Naive thymus-derived CD8-positive, alpha-beta T cell (primary cell): ENCODE data around the gene C22orf15. TPM values are rescaled to one million over a fixed set of nuclear protein-coding genes. Genes with fewer than 3 reads are reported as not detected.

Experiments used
- ATAC-seq, 2 donors: fragments of 150-1000 bp; cut with Tn5 transposase in 1 of 2; sonication (Bioruptor Pico), chemical (Tn5 transposase) in 1 of 2; 1 replicate in 1 of 2; 2 replicates in 1 of 2; pipeline ENCODE4 v1.10.0; 2021; ENCODE audit warnings: mild to moderate bottlenecking in 2 of 2, moderate library complexity in 2 of 2
- POLR2A ChIA-PET: fragments of 350-600 bp; sonication (Branson Sonifier 250); formaldehyde crosslinking; loops from one replicate; lab custom pipeline; 2021; ENCODE audit warnings: antibody characterized with exemption; lab: Charles Lee
- DNase-seq, 10 donors: peaks; one replicate each; pipeline versions ENCODE4 v3.0.0 to v3.0.0-alpha.2; 2020 to 2022
- H3K27ac Mint-ChIP-seq, 10 donors: one replicate each; pipeline ENCODE4 v1.8.0; 2020 to 2022; ENCODE audit warnings: mild to moderate bottlenecking in 10 of 10, mixed read lengths in 10 of 10, moderate library complexity in 4 of 10, inconsistent platforms in 1 of 10
- H3K27me3 Mint-ChIP-seq, 5 donors: one replicate each; pipeline ENCODE4 v1.8.0; 2021 to 2022; ENCODE audit warnings: mixed read lengths in 5 of 5
- H3K36me3 Mint-ChIP-seq, 3 donors: one replicate each; pipeline ENCODE4 v1.8.0; 2020 to 2022; ENCODE audit warnings: mixed read lengths in 3 of 3, mild to moderate bottlenecking in 2 of 3, inconsistent platforms in 1 of 3
- H3K4me1 Mint-ChIP-seq, 4 donors: one replicate each; pipeline ENCODE4 v1.8.0; 2021 to 2022; ENCODE audit warnings: mixed read lengths in 4 of 4
- H3K4me3 Mint-ChIP-seq, 10 donors: one replicate each; pipeline ENCODE4 v1.8.0; 2020 to 2022; ENCODE audit warnings: mild to moderate bottlenecking in 10 of 10, mixed read lengths in 10 of 10, moderate library complexity in 6 of 10, inconsistent platforms in 1 of 10
- H3K9me3 Mint-ChIP-seq, 9 donors: one replicate each; pipeline ENCODE4 v1.8.0; 2020 to 2022; ENCODE audit warnings: mixed read lengths in 9 of 9, mild to moderate bottlenecking in 3 of 9, inconsistent platforms in 1 of 9, moderate library complexity in 1 of 9
- polyA plus RNA-seq, 3 donors: library from polyadenylated mRNA; unstranded; fragments of 300-500 nt; fragmentation: Illumina TruSeq; gene quantifications; one replicate each; pipeline ENCODE4 v1.2.3, GENCODE V29; 2021
- total RNA-seq, 8 experiments: library from RNA in 2 of 8; stranded (reverse) in 2 of 8; gene quantifications; one replicate each; pipeline ENCODE4 v1.2.3 and lab custom pipeline; 2021 to 2026

C22orf15 gene
- total and polyA plus RNA-seq, 5 experiments from 2014 or later = 0.42 to 5.4 (median 1.7) TPM

DNA sequence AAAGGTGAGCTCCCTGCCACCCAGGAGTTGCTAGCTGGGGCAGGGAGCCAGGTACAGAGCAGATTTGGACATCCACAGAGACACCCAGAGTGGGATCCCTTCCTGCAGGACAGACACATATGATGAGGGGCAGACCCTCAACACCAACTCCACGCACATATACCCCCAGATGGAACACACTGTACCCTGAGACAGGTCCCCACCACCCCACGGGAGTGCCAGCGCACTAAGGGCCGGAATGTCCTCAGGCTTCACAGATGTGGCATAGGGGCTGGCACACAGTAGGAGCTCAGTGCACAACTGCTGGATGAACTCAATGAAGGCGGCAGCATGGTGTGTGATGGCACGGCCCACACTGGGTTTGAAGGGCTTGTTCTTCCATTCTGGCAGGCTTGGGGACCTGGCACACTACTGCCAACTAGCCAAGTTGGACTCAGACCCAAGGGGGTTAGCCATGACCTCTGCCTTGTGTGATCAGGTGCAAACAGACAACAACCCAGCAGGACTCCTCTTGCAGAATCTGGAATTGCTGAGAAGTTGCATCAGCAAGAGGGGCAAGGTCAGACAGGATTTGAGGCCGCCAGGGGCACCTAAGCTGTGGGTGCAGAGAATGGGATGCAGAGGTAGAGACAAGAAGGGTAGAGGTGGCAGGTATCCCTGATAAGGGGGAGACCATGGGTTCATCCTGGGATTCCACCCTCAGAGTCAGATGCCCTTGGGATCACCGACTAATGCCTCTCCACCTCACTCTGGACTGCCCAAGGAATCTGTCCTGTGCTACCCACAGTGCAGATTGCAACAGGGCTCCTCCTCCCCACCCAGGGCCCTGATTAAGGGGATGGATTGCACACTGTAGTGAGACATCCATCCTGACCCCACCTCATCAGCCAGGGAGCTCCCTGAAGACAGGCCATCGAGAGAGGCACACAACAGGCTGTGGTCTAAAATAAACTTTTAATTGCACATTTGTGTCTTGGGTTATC lies 2.4 kb downstream of the C22orf15 start:
- ATAC-seq (no peak), DNase-seq (peak in 1 of 10 donors; percentile 52)
- Mint-ChIP-seq H3K9me3 (no peaks in the 10 kb centered on the region), H3K36me3 (peaks cover 0 to 2% (median 0%) of the 10 kb centered on the region in 3 donors), H3K4me1 (peaks cover 18 to 63% (median 53%) of the 10 kb centered on the region in 4 donors), H3K27ac (peak overlapping the region; percentile 9 to 91 (median 70)), H3K27me3 (no peaks in the 10 kb centered on the region), H3K4me3 (peak overlapping the region; percentile 39 to 85 (median 56))
- POLR2A ChIA-PET = interaction anchor here (0.8 to 8.2 kb wide), 5 partner anchors 9 to 81 kb away, joined by 3 to 65 read pairs (median 4); partner anchors contain the start of genes SMARCB1 and ZNF70

DNA sequence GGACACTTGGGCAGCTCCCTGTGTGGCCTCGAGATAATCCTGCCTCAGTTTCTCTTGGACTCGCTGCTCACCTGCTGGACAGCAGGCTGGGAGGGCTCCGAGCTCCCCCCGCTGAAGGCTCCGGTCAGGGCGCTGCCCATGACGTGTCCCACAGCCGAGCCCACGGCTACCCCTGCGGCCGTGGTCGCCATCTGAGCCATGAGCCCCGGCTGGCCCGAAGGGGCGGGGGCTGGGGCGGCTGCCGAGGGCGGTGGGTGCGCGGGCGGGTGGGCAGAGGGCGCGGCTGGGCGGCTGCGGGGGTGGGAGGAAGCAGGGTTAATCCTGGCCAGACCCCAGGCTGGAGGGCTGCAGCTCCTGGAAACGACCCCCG lies 4.5 kb downstream of the C22orf15 start:
- ATAC-seq (peak in 1 of 2 donors; percentile 3), DNase-seq (no peak)
- peak overlapping the region; percentile 65 to 90 (median 82) for H3K4me3 Mint-ChIP-seq
- no peaks in the 10 kb centered on the region for H3K27me3 Mint-ChIP-seq
- no peaks in the 10 kb centered on the region for H3K9me3 Mint-ChIP-seq
- H3K4me1 Mint-ChIP-seq = peaks cover 17 to 71% (median 59%) of the 10 kb centered on the region in 4 donors
- peaks cover 0 to 2% (median 0%) of the 10 kb centered on the region in 3 donors for H3K36me3 Mint-ChIP-seq
- POLR2A ChIA-PET = interaction anchor here (0.8 to 8.2 kb wide), 9 partner anchors 8 to 90 kb away, joined by 3 to 65 read pairs (median 4); partner anchors contain the start of genes SLC2A11, SMARCB1, VPREB3 and ZNF70
- peak overlapping the region in 8 of 10 donors; percentile 26 to 90 (median 66) for H3K27ac Mint-ChIP-seq

GRCh38 chr22:23767673-23768548 lies 5.1 kb downstream of the C22orf15 start, which contains the start of gene CHCHD10:
Gene CHCHD10, minus strand, starts transcription at chr22:23767972. Its CDS starts 98 bp downstream, at chr22:23767874.
- Mint-ChIP-seq H3K27ac (peak within 1 kb of the TSS; percentile 58 to 92 (median 75)), H3K4me1 (peaks cover 13 to 67% (median 55%) of the 10 kb centered on the region in 4 donors), H3K36me3 (peaks cover 0 to 2% (median 0%) of the 10 kb centered on the region in 3 donors), H3K4me3 (peak within 1 kb of the TSS; percentile 80 to 90 (median 83)), H3K27me3 (no peaks in the 10 kb centered on the region), H3K9me3 (no peaks in the 10 kb centered on the region)
- POLR2A ChIA-PET = interaction anchor here (0.9 to 8.2 kb wide), 6 partner anchors 9 to 51 kb away, joined by 3 to 65 read pairs (median 6); partner anchors contain the start of genes SMARCB1, VPREB3 and ZNF70
- ATAC-seq (peak; percentile 67 to 70), DNase-seq (peak; percentile 59 to 83 (median 75))

GRCh38 chr22:23769321-23769965 lies 6.7 kb downstream of the C22orf15 start:
- H3K36me3 Mint-ChIP-seq = peaks cover 0 to 2% (median 0%) of the 10 kb centered on the region in 3 donors
- H3K27ac Mint-ChIP-seq = peak overlapping the region in 3 of 10 donors; percentile 22 to 67 (median 22)
- peaks cover 17 to 59% (median 48%) of the 10 kb centered on the region in 4 donors for H3K4me1 Mint-ChIP-seq
- H3K4me3 Mint-ChIP-seq = peak overlapping the region in 8 of 10 donors; percentile 10 to 85 (median 42)
- POLR2A ChIA-PET = interaction anchor here (0.7 to 8.2 kb wide), 2 partner anchors 18 to 89 kb away, joined by 3 to 65 read pairs; partner anchors contain the start of gene SMARCB1
- DNase-seq (peak in 1 of 10 donors; percentile 60), ATAC-seq (no peak)
- H3K9me3 Mint-ChIP-seq = no peaks in the 10 kb centered on the region
- H3K27me3 Mint-ChIP-seq = no peaks in the 10 kb centered on the region

DNA sequence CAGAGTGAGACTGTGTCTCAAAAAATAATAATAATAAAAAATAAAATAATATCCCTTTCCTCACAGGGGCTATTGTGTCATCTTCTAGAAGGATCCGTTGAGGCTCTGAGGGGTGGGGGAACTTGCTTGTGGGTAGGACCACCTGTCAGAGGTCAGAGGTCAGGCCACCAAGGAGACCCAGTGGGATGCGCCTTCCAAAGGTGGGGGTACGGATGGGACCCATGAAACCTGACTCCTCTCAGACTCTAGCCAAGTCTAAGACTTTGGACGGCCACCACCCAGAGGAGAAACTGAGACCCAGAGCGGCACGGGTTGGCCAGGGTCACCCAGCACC lies 9.5 kb downstream of the C22orf15 start:
- ATAC-seq = no peak
- H3K9me3 Mint-ChIP-seq = no peaks in the 10 kb centered on the region
- peak overlapping the region in 5 of 10 donors; percentile 25 to 60 (median 47) for H3K27ac Mint-ChIP-seq
- H3K4me3 Mint-ChIP-seq = peak overlapping the region; percentile 59 to 80 (median 70)
- peaks cover 9 to 33% (median 28%) of the 10 kb centered on the region in 4 donors for H3K4me1 Mint-ChIP-seq
- DNase-seq = no peak
- no peaks in the 10 kb centered on the region for H3K36me3 Mint-ChIP-seq
- POLR2A ChIA-PET = interaction anchor here (0.8 to 5.4 kb wide), 7 partner anchors 9 to 86 kb away, joined by 3 to 29 read pairs (median 4); partner anchors contain the start of genes C22orf15 and SMARCB1
- no peaks in the 10 kb centered on the region for H3K27me3 Mint-ChIP-seq

- POLR2A ChIA-PET = interaction anchor here (0.8 to 5.4 kb wide), 5 partner anchors 10 to 86 kb away, joined by 3 to 29 read pairs (median 4); partner anchors contain the start of genes C22orf15 and SMARCB1
- DNase-seq (peak in 9 of 10 donors; percentile 29 to 74 (median 50)), ATAC-seq (peak; percentile 57 to 74)
- Mint-ChIP-seq H3K4me3 (peak within 1 kb of the TSS; percentile 59 to 83 (median 72)), H3K27me3 (no peaks in the 10 kb centered on the region), H3K36me3 (no peaks in the 10 kb centered on the region), H3K27ac (peak within 1 kb of the TSS; percentile 44 to 79 (median 55)), H3K9me3 (no peaks in the 10 kb centered on the region), H3K4me1 (peaks cover 9 to 33% (median 28%) of the 10 kb centered on the region in 4 donors)
These were observed 10.1 kb downstream of the C22orf15 start, which contains the start of gene MMP11 for GRCh38 chr22:23772649-23773473. Gene MMP11, plus strand, starts transcription at chr22:23772849. Its CDS starts 22 bp downstream, at chr22:23772871.

DNA sequence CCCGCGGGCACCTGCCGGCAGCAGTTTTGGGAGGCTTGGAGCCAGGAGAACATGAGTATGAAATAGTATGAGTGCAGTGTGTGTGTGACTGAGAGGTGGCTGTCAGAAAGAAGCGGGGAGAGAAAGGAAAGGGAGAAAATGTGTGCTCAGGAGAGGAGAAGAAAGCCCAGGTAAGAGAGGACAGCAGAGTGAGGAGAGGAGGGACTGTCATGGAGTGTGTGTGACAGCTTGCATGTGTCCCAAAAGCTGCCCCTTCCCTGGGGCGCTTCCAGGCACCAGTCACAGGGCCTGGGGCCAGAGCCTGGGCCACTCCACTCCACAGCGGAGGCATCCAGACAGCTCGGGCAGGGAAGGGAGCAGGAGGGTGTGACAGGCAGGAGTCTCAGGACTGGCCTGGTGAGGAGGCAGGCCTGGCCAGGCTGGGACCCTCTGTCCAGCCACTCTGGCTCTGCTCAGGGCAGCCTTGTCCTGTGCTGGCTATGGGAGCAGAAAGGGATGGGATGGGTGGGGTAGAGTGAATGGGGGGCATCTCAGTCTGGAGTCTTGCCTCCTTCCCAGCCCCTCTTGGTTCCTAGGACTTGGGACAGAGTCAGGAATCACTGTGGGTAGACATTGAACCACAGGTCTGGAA lies 10.8 kb downstream of the C22orf15 start:
- H3K9me3 Mint-ChIP-seq = no peaks in the 10 kb centered on the region
- ATAC-seq (no peak), DNase-seq (no peak)
- POLR2A ChIA-PET = interaction anchor here (2.1 to 5.4 kb wide), 3 partner anchors 11 to 84 kb away, joined by 5 to 29 read pairs (median 7); partner anchors contain the start of genes C22orf15, SLC2A11 and SMARCB1
- H3K27ac Mint-ChIP-seq = peak overlapping the region in 6 of 10 donors; percentile 14 to 62 (median 43)
- peak overlapping the region; percentile 14 to 83 (median 71) for H3K4me3 Mint-ChIP-seq
- no peaks in the 10 kb centered on the region for H3K36me3 Mint-ChIP-seq
- no peaks in the 10 kb centered on the region for H3K27me3 Mint-ChIP-seq
- H3K4me1 Mint-ChIP-seq = peaks cover 9 to 30% (median 27%) of the 10 kb centered on the region in 4 donors

DNA sequence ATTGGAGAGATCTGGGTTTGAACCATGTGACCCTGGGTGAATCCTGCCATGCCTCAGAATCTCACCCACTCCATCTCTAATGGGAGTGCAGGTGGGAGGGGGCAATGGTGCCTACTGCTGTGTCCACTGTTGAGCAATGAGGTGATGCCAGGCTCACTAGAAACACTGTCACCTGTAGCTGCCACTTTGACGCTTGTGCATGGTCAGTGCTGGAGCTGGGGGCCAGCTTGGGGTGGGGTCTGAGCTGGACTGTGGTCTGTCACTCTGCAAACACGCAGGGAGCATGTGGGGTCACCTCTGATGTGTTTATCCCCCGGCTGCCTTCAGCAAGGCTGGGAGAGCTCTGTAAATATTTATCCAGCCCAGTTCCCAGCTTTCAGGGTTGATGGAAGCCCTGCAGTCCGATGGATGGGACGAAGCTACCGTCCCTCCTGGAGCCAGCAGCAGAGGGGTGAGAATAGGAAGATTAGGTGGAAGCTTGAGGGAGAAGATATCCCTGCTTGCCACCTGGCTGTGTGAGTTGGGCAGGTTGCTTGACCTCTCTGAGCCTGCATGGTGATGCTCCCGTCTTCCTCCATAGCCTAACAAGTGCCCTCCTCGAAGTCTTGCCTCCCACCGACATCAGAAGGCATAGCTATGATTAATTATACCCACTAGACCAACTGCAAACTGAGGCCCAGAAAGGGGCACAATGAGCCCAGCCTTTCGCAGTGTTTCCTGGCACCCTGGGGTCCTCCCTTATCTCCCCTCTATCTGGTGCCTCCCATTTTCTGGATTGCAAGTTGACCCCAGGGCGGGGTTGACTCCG lies 11.5 kb downstream of the C22orf15 start:
- no peak for ATAC-seq
- H3K4me1 Mint-ChIP-seq = peaks cover 9 to 28% (median 27%) of the 10 kb centered on the region in 4 donors
- H3K4me3 Mint-ChIP-seq = peak overlapping the region in 5 of 10 donors; percentile 4 to 58 (median 28)
- DNase-seq = peak in 1 of 10 donors; percentile 32
- POLR2A ChIA-PET = interaction anchor here (0.8 to 5.4 kb wide), 6 partner anchors 10 to 83 kb away, joined by 3 to 29 read pairs (median 6); partner anchors contain the start of genes C22orf15, SLC2A11, SMARCB1 and ZNF70
- H3K27me3 Mint-ChIP-seq = no peaks in the 10 kb centered on the region
- no peaks in the 10 kb centered on the region for H3K36me3 Mint-ChIP-seq
- peak overlapping the region in 2 of 10 donors; percentile 9 to 22 for H3K27ac Mint-ChIP-seq
- no peaks in the 10 kb centered on the region for H3K9me3 Mint-ChIP-seq

GRCh38 chr22:23774922-23775436 lies 12.2 kb downstream of the C22orf15 start:
- peak in 1 of 10 donors; percentile 43 for DNase-seq
- H3K4me3 Mint-ChIP-seq = peak overlapping the region in 2 of 10 donors; percentile 14 to 58
- peaks cover 12 to 25% (median 22%) of the 10 kb centered on the region in 4 donors for H3K4me1 Mint-ChIP-seq
- H3K36me3 Mint-ChIP-seq = no peaks in the 10 kb centered on the region
- no peak for ATAC-seq
- POLR2A ChIA-PET = interaction anchor here (0.8 to 5.4 kb wide), 7 partner anchors 11 to 119 kb away, joined by 3 to 29 read pairs (median 5); partner anchors contain the start of genes C22orf15, MIF, SLC2A11 and SMARCB1
- peak overlapping the region in 4 of 10 donors; percentile 17 to 44 (median 24) for H3K27ac Mint-ChIP-seq
- H3K27me3 Mint-ChIP-seq = no peaks in the 10 kb centered on the region
- H3K9me3 Mint-ChIP-seq = no peaks in the 10 kb centered on the region
